Adrenal gland (tissue), 12 donors: Measurements from ENCODE around the gene ARHGAP23. TPM values are rescaled to one million over a fixed set of nuclear protein-coding genes. Genes with fewer than 3 reads are reported as not detected.

ENCODE experiments used
- DNase-seq, 7 donors: peaks; one replicate each; pipeline ENCODE4 v3.0.0-alpha.2; 2019 to 2020
- H3K27ac ChIP-seq, 5 donors: fragments of 200-600 bp; sonication (generic) in 4 of 5; 1 replicate in 3 of 5; 2 replicates in 2 of 5; pipeline versions ENCODE4 v1.5.1 to v1.8.0; 2016 to 2020; ENCODE audit warnings: mild to moderate bottlenecking in 1 of 5
- H3K27me3 ChIP-seq: fragments of 200-600 bp; 2 replicates; pipeline ENCODE4 v1.8.0; 2021
- H3K36me3 ChIP-seq, 2 donors: fragments of 200-600 bp; replicated peaks in 1 of 2; 1 replicate in 1 of 2; 2 replicates in 1 of 2; pipeline versions ENCODE4 v1.5.1 to v1.8.0; 2018 to 2022
- H3K4me1 ChIP-seq, 2 donors: fragments of 200-600 bp; replicated peaks in 1 of 2; 1 replicate in 1 of 2; 2 replicates in 1 of 2; pipeline versions ENCODE4 v1.5.1 to v1.8.0; 2018 to 2021
- H3K4me3 ChIP-seq, 4 donors: fragments of 200-600 bp; sonication (generic) in 3 of 4; one replicate each; pipeline ENCODE4 v1.5.1; 2016 to 2018
- H3K9me3 ChIP-seq, 3 donors: fragments of 200-600 bp; sonication (generic) in 1 of 3; replicated peaks in 1 of 3; 1 replicate in 2 of 3; 2 replicates in 1 of 3; pipeline versions ENCODE4 v1.5.1 to v1.8.0; 2016 to 2021
- POLR2A ChIP-seq, 2 donors: fragments of 450-650 bp; IDR thresholded peaks; one replicate each; pipeline ENCODE4 v1.6.1; 2017; ENCODE audit warnings: antibody characterized with exemption in 2 of 2, mild to moderate bottlenecking in 2 of 2, moderate library complexity in 1 of 2
- WGBS, 4 donors: extraction: QIAGEN DNeasy Blood & Tissue Kit in 2 of 4; methylation state at CpG; one replicate each; pipeline versions ENCODE4 v1.1.5 to v1.1.7; 2013 to 2017; 5-methylcytosine and 5-hydroxymethylcytosine counted together
- intact Hi-C, 2 donors: fragments of 100-400 bp; cut with DNase I; formaldehyde crosslinking; loops; one replicate each; pipeline versions ENCODE4 v1.14.1 to v1.15.0; 2022 to 2023
- polyA plus RNA-seq, 3 donors: library from polyadenylated mRNA; stranded (reverse); fragments of 200-250 nt in 2 of 3; fragments of 350-450 nt in 1 of 3; fragmentation: Illumina TruSeq in 1 of 3; extraction: RNeasy Lipid Tissue Mini Kit (QIAGEN cat#74804) in 1 of 3; gene quantifications; one replicate each; pipeline ENCODE4 v1.2.3, GENCODE V29; 2013 to 2014
- total RNA-seq, 9 donors: library from RNA; depleted of rRNA in 4 of 9; stranded (reverse); fragments of >200 nt in 4 of 9; fragments of 120-200 nt in 1 of 9; fragmentation: NEBNext Ultra II Directional in 1 of 9; extraction: Animal tissue kit (Norgen Biotek cat#: 25700) in 1 of 9; gene quantifications; one replicate each; pipeline versions ENCODE4 v1.1.0 to v1.2.4, GENCODE V29; 2013 to 2023
- TF ChIP-seq, protein P1 (sequence below), 6 experiments: fragments of 450-650 bp in 4 of 6; fragments of 200-600 bp in 2 of 6; sonication (generic) in 1 of 6; IDR thresholded peaks; 1 replicate in 5 of 6; 2 replicates in 1 of 6; pipeline versions ENCODE4 v1.5.1 to v1.8.0; 2016 to 2021; ENCODE audit warnings: antibody characterized with exemption in 6 of 6, mild to moderate bottlenecking in 2 of 6, moderate library complexity in 1 of 6
- donor health status: healthy with polysubstance abuse.
- donor health status: Bipolar disorder and iron deficiency.
- donor health status: DM: yes; HTN: yes; CAD: no.
- donor health status: DM: no; HTN: no; CAD: no.
- donor health status: DM: no; HTN: no; CAD: no.
- donor health status: DM: yes; HTN: yes; CAD: no.

Gene ARHGAP23
- total and polyA plus RNA-seq, 12 donors, result 4.4 to 71.9 (median 26.4) TPM

DNA sequence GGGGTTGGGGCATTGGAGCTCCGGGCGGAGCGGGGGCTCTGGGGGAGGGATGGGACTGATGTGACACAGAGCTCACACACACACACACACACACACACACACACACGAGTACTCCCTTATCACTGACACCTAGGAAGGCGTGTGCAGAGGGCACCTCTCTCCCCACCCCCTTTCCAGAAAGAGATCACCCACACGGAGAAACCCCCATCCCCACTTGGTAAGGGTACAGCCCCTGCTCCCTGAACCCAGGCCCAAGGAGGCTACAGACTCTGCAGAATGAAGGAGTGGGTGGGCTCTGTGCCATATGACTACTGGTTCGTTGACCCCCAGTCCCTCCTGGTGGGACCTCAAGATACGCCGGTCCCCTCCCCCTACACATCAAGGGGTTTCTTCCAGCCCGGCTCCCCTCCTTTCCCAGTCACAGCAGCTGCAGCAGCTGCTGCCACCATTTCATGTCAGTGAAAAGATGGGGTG is 8.7 kb upstream of the ARHGAP23 start:
- H3K27me3 ChIP-seq, result peaks cover 4% of the 10 kb centered on the region
- intact Hi-C loops, result loop anchor here in 1 of 2 donors (5.0 kb wide), 1 partner anchor 67 kb away; the partner anchor contains the start of gene SOCS7
- 13 to 23% (median 20%) methylated on average over 3 to 10 of the region's 10 CpGs; no CpG with 5 or more reads in 1 of the 4 donors for WGBS, 4 donors
- H3K4me3 ChIP-seq, result peak overlapping the region in 1 of 4 donors; percentile 50
- no peaks in the 10 kb centered on the region for H3K9me3 ChIP-seq
- H3K27ac ChIP-seq, result no peak overlapping the region
- TF ChIP-seq, protein P1, sequence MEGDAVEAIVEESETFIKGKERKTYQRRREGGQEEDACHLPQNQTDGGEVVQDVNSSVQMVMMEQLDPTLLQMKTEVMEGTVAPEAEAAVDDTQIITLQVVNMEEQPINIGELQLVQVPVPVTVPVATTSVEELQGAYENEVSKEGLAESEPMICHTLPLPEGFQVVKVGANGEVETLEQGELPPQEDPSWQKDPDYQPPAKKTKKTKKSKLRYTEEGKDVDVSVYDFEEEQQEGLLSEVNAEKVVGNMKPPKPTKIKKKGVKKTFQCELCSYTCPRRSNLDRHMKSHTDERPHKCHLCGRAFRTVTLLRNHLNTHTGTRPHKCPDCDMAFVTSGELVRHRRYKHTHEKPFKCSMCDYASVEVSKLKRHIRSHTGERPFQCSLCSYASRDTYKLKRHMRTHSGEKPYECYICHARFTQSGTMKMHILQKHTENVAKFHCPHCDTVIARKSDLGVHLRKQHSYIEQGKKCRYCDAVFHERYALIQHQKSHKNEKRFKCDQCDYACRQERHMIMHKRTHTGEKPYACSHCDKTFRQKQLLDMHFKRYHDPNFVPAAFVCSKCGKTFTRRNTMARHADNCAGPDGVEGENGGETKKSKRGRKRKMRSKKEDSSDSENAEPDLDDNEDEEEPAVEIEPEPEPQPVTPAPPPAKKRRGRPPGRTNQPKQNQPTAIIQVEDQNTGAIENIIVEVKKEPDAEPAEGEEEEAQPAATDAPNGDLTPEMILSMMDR (IDR thresholded peaks at IDR 0.05), result no peak
- TF ChIP-seq POLR2A (IDR thresholded peaks at IDR 0.05), result no peak
- peaks cover 8 to 19% of the 10 kb centered on the region in 2 donors for H3K4me1 ChIP-seq
- no peak for DNase-seq
- H3K36me3 ChIP-seq, result no peaks in the 10 kb centered on the region

- Histone ChIP-seq H3K4me3 (no peak overlapping the region), H3K27me3 (peaks cover 4% of the 10 kb centered on the region), H3K36me3 (no peaks in the 10 kb centered on the region), H3K4me1 (peaks cover 8 to 11% of the 10 kb centered on the region in 2 donors), H3K9me3 (no peaks in the 10 kb centered on the region), H3K27ac (no peak overlapping the region)
- 81 to 94% (median 86%) methylated on average over 6 of the region's 6 CpGs for WGBS, 4 donors
- DNase-seq, result peak in 1 of 7 donors; percentile 74
- intact Hi-C loops, result loop anchor here (5.0 to 10.0 kb wide), 4 partner anchors 64 to 247 kb away; no protein-coding TSS in a partner anchor
- TF ChIP-seq, protein P1 (IDR thresholded peaks at IDR 0.05), result no peak
These were observed 7.7 kb upstream of the ARHGAP23 start for GRCh38 chr17:38420518-38420917.

- no peak for DNase-seq
- TF ChIP-seq POLR2A (IDR thresholded peaks at IDR 0.05), result no peak
- TF ChIP-seq, protein P1 (IDR thresholded peaks at IDR 0.05), result no peak
- 57 to 64% (median 60%) methylated on average over 4 to 14 of the region's 14 CpGs for WGBS, 4 donors
- Histone ChIP-seq H3K4me1 (peaks cover 8 to 16% of the 10 kb centered on the region in 2 donors), H3K27me3 (peaks cover 4% of the 10 kb centered on the region), H3K36me3 (no peaks in the 10 kb centered on the region), H3K4me3 (no peak overlapping the region), H3K9me3 (no peaks in the 10 kb centered on the region), H3K27ac (no peak overlapping the region)
- intact Hi-C loops, result loop anchor here (5.0 to 10.0 kb wide), 4 partner anchors 63 to 246 kb away; no protein-coding TSS in a partner anchor
These were observed 7.0 kb upstream of the ARHGAP23 start for GRCh38 chr17:38421171-38421841.

- peak in 1 of 7 donors; percentile 73 for DNase-seq
- Histone ChIP-seq H3K4me1 (peaks cover 15 to 24% of the 10 kb centered on the region in 2 donors), H3K4me3 (no peak overlapping the region), H3K27me3 (peaks cover 4% of the 10 kb centered on the region), H3K27ac (no peak overlapping the region), H3K36me3 (no peaks in the 10 kb centered on the region), H3K9me3 (no peaks in the 10 kb centered on the region)
- WGBS, 4 donors, result 75 to 77% (median 76%) methylated on average over 11 to 17 of the region's 17 CpGs
- TF ChIP-seq POLR2A (IDR thresholded peaks at IDR 0.05), result no peak
- TF ChIP-seq, protein P1 (IDR thresholded peaks at IDR 0.05), result no peak
- intact Hi-C loops, result loop anchor here (5.0 to 10.0 kb wide), 4 partner anchors 63 to 245 kb away; no protein-coding TSS in a partner anchor
These were observed 6.1 kb upstream of the ARHGAP23 start for GRCh38 chr17:38421871-38422827.
